HG02870 (cell line): Measurements from ENCODE around the gene STK32C.

Experiments
- ATAC-seq: cut with Tn5 transposase; IDR thresholded peaks from one replicate; pipeline ENCODE4 v1.9.1; 2021; ENCODE audit warnings: mild to moderate bottlenecking, moderate library complexity; ENCODE audit not compliant: unreplicated experiment

The STK32C gene

DNA sequence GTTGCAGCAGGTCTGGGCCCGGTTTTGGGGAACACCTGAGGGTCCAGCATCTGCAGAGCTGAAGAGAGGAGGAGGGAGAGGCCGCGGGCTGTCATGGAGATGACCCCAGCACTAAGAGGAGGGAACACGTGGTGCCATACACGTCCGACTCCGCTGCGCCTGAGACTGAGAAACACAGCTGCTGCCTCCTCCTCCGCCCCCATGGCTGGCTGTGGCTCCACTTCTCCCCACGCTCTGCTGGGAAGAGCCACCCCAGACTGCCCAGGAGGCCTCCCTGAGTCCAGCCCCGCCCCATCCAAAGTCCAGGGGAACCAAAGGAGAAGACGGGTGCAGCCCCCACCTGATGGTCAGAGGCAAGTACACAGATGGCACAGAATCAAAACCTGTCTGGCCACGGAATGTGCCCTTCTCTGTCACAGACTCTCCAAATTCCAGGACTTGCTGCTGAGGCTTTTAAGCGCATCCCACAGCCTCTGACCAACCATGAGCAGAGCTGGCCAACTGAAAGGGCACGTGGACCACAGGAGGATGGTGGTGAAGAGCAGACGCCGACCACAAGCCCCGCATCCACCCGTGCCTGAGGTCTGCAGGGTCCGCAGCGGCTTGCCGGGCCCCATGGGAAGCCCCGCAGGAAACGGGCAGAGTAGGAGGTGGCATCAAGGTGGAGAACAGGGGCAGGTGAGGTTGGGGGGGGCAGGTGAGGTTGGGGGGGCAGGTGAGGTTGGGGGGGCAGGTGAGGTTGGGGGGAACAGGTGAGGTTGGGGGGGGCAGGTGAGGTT lies 24.0 kb downstream of the STK32C start:
- no peak for ATAC-seq

DNA sequence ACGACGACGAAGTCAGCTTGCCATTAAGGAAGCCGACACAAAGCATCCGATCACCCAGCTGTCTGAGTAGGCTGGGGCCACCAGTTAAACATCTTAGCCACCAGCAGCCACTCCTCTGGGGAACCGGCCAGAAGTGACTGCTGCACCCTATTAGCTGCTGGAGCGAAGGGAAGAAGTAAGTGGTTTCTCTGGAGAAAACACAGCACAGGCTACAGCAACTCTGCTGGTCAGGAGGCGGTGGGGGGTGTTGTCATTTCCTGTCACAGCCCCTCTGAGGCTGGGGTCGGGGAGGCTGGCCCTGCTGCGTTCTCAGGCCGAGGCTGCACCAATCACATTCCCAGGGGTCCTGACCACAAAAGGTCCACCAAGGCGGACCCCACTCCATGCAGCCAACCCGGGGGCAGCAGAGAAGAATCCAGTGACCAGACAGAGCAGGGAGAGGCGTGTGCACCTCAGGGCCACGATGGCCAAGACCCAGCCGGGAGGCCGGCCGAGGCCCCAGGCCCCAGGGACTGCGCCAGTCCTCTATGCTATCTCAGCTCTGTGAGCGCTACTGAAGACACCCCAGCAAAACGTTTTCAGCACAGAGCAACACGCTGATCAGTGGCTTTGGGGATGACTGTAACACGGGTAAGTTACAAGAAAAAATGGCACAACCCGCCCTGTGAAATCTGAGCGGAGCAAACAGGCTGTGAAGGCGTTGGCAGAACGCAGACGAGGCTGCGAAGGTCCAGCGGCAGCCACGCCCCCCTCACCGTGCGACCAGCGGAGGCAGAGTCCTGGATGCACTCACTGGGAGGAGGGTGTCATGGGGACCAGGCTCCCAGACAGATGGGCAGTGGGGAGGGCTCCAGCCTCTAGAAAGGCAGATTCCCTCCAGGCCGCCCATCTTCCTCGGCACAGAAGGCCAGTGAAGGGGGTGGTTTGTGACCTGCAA lies 24.8 kb downstream of the STK32C start:
- ATAC-seq = no peak

DNA sequence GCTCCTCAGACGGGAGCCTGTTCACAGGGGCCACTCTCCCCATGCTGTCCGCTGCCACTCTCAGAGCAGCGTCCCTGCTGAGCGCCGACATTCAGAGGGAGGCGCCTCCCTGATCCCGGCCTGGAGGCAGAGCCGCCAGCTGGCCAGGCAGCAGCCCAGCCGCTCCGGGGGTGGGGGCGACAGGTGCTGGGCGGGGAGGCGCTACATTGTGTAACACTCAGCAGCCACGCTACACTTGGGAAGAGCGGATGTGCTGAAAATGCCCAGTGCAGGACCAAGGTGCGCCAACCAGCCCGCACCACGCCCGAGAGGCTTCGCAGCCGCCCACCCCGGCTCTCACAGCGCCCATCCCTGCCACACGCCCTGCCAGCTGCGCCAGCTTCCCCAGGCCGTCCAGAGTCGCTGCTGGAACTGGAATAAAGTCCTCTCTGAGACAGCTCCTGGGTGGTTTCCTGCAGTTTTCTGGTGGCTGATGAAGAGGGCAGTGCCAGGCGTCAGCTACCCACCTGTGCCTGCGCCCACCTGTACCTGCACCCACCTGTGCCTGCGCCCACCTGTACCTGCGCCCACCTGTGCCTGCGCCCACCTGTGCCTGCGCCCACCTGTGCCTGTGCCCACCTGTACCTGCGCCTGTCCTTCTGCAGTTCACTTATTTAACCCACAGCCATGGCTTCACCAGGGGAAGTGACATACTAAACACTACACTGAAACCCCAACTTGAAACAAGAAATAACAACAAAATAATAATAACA lies 25.7 kb downstream of the STK32C start:
- no peak for ATAC-seq

DNA sequence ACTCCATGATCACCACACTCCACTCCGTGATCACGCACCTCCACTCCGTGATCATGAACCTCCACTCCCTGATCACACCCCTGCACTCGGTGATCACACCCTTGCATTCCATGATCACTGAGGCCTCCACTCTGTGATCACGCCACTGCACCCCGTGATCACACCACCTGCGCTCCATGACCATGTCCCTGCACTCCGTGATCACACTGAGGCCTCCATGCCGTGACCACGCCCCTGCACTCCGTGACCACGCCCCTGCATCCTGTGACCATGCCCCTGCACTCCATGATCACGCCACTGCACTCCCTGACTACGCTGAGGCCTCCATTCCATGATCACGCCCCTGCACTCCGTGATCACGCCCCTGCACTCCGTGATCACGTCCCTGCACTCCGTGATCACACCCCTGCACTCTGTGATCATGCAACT lies 27.1 kb downstream of the STK32C start:
- no peak for ATAC-seq

DNA sequence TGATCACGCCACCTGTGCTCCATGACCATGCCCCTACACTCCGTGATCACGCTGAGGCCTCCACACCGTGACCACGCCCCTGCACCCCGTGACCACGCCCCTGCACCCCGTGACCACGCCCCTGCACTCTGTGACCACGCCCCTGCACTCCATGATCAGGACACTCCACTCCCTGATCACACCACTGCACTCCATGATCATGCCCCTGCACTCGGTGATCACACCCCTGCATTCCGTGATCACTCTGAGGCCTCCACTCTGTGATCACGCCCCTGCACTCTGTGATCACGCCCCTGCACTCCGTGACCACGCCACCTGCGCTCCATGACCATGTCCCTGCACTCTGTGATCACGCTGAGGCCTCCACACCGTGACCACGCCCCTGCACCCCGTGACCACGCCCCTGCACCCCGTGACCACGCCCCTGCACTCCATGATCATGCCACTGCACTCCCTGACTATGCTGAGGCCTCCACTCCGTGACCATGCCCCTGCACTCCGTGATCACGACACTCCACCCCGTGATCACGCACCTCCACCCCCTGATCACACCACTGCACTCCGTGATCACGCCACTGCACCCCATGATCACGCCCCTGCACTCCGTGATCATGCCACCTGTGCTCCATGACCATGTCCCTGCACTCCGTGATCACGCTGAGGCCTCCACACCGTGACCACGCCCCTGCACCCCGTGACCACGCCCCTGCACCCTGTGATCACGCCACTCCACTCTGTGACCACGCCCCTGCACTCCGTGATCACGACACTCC lies 27.7 kb downstream of the STK32C start:
- ATAC-seq = no peak

DNA sequence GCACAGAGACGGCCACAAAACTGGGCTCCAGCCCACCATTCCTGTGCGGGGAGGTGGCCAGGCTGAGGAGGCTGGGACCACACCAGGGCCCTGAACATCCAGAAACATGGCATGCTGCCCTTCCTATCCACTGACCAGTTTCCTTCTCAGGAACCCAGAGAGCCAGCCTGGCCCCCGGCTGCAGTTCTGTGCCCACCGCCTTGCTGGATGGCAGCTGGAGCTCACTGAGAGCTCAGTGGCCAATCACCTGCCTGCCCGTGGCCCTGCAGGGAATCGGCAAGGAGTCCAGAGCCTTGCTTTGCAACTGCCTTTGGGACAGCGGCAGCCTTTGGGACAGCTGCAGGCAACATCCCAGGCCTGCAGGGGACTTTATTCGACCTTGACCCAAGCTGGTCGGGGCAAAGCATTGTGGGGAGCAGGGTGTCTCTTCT lies 30.4 kb downstream of the STK32C start:
- ATAC-seq = no peak

DNA sequence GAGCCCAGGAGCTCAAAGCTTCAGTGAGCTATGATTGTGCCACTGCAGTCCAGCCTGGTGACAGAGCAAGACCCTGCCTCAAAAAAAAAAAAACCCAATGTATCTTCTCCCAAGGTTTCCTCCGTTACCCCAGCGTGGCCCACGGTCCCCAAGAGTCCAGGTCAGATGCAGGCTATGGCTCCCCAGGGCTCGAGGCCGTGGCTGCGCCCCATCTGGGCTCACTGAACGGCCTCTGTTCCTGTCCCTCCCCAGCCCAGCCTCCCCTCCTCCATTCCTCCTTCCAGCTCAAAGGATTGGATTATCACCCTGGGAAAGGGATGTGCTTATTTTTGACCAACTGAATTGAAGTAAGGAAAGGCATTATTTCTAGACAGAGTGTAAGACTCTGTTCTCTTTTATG lies 31.0 kb downstream of the STK32C start:
- no peak for ATAC-seq

DNA sequence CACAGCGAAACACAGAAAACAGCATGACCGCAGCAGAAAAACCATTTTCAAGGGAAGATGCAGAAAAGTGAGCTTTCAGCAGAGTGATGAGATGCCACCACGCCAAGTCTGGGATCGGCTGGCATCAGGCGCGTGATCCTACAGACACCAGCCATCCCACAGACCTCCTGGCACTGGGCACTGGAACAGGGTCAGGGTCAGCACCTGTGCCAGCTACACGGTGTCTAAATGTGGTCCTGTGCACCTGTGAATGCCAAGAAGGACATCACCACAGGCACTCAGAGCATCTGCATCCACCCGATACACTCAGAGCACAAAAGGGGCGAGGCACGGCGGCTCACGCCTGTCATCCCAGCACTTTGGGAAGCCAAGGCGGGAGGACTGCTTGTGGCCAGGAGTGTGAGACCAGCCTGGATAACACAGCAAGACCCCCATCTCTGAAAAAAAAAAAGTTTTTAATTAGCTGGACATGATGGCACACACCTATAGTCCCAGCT lies 31.5 kb downstream of the STK32C start:
- no peak for ATAC-seq

DNA sequence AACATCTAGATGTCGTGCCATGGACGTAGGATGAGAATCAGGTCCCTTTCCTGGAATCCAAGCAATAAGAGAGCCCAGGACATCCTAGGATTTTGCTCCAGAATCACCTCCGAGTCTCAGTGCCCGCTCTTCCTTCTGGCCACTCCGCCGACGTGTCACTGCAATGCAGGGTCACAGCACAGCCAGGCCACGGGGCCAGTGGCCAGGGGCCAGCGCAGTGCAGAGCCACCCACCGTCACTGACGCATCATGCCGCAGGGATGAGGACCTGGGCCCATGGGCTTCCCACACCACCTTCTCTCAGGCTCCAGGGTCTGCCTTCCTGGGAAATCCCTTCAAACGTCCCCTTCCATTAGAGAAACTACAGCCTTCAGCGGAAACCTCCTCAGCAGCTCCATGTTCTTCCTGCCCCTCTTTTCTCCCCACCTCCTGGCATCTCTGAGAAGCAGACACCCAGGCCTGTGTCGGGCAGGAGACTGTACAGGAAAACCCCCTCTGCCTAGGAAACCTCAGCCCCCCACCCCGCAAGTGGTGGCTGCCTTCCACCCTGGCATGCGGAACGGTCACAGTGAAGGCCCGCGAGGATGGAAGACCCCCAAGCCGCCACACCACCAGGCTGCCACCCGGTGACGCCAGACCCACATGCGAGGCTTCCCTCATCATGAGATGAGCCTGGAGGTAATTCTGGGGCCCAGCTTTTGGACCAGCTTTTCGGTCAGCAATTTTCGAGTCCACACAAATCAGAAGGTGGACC lies 32.1 kb downstream of the STK32C start:
- ATAC-seq = no peak

DNA sequence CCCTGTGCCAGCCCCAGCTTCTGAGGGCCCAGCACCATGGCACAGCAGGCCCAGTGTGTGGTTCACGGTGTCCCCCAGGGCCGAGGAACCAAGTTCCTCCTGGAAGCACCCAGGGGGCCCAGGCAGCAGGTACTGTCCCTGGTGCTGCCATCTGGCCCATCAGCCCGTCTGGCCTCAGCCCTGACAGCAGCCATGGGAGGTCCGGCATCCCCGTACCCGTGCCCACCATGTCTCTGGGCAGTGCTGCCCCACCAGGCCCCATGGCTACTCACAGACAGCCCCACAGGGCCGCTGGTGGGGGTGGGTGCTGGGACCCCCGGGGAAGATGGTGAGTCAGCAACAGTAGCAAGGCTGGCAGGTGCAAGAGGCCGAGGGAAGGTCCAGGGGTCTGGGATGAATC lies 32.8 kb downstream of the STK32C start:
- ATAC-seq = no peak

DNA sequence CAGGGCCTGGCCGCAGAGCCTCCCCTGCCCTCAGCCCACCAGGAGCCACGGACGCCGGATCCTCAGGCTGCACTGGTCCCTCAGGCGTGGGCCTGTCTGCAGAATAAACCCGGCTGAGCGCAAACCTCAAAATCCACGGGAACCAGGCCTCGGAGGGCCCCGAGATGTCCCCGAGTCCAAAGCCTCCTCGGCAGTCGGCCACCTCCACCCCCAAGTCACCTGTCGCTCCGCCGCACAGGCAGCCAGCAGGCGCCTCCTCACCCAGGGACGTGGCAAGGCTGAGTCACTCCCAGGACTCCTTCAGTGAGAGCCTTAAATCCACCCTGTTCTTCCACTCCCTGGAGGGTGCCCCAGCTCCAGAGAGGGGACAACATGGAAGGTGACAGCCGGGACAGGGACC lies 33.2 kb downstream of the STK32C start:
- ATAC-seq = no peak

DNA sequence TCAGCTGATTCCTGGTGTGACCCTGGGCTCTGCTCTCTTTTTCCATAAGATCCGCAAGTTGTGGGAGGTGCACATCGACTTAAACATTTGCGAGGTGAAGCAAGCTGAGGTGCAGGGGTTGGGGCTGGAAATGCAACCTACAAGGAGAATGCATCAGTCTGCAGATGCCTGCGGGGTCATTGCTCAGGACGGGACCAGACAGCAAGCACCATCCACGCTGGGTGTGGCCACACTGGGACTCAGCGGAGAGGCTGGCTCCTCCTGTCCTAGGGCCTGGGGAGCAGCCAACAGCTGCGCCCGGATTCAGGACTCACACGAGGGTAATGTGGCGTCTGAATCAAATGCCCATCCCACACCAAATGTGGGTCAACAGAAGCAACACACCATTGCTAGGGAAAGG lies 33.8 kb downstream of the STK32C start:
- ATAC-seq = no peak

DNA sequence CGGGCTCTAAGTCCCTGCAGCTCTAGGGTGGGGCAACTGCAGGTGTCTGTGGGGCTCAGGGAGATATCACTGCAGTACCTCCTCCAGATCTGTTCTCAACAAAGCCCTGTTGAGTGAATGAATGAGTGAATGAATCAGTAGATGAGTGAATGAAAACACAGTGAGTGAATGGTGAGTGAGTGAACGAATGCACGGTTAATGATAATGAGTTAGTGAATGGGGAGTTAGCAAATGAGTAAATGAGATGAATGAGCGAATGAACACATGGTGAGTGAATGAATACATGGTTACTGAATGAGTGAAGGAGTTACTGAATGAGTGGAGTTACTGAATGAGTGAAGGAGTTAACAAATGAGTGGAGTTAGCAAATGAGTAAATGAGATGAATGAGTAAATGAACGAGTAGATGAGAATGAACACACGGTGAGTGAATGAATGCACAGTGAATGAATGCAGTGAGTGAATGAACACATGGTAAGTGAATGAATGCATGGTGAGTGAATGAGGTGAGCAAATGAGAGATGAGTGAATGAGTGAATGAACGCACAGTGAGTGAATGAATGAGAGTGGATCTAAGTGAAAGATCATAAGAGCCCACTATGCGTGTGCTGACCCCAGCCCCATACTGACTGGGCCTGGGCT lies 34.3 kb downstream of the STK32C start:
- no peak for ATAC-seq

DNA sequence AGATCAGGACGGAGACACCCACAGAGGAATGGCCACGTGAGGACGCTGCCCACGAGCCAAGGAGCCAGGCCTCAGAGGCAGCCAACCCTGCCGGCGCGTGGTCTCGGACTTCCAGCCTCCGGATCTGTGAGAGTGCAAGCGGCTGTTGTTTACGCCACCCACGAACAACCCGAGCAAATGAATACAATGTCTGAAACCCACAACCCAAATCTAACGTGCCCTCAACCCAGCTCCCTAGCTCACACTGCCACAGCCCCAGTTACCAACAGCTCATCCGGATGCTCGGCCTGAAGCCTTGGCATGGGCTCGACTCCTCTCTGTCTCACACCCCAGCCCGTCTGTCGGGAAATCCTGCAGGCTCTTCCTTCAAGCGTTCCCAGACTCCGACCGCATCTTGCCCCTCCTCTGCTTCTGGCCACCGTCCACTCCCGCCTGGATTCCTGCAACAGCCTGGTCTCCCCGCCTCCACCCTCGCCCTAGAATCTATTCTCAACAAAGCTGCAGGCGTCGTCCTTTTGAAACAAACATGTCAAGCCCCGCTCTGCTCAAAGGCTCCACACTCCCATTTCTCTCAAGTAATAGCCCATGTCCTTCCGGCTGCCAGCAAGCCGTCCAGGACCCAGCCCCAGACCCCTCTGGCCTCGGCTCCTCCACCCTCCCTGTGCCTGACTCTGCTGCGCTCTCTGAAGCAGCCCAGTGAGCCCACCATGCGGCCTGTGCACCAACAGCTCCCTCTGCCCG lies 35.3 kb downstream of the STK32C start:
- no peak for ATAC-seq

DNA sequence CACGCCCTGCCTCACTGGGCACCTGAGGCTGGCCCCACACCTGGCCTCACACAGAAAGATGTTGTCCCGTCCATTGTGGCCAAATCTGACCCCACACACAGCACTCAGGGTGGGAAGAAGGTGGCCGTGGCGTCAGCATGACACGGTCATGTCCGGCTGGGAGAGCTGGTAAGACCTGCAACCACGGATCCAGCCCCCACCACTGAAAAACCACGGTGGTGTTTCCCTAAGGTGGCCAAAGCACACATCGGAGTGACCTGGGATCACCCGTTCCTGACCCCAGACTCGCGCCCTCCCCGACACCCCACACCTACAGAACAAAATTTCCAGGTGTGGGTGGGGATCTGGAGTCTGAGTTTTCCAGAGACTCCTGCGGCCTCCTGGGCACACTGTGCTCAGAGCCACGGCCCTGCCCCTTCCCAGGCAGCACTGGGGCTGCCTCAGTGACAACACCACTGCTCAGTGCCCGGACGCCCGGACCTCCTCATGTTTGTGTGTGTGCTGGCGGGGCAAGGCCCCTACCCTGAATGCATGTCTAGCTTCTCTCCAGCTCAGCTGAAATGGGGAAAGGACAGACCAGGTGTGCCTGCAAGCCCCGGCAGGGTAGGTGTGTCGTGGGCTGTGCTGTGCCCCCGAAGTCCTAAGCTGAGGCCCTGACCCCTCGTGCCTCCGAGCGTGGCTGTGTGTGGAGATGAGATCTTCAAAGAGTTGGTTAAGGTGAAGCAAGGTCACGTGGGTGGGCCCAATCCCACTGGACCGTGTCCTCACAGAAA lies 36.1 kb downstream of the STK32C start:
- ATAC-seq = no peak

DNA sequence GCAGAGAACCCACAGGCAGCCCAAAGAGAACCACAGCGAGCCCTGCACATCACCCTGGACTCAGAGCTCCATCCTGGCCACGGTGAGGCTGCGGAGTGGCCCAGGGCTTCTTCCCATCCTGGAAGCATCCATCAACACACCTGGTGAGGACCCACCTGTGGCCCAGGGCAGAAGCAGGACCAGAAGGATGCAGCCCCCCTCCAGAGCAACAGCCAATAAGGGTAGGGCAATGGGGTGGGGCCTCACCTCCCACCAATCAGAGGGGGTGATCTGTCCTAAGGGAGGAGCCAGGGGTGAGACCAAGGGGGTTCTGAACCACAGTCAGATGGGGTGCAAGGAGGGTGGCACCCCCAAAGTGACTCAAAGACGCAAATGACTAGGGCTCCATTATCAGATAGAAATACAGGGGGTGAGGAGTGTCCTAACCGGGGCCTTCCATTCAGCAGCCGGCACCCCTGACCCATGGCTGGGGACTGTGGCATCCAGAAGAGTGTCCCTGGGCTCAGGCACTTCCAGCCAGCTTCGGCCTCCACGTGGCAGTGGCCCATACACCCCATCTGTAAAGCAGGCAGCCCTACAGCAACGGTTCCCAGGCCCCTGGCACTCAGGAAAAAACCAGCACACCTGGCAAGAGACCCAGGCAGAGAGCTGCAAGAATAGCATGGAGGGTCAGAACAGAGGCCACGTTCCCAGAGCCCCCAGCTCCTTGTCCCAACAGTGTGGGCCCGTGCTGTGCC lies 36.9 kb downstream of the STK32C start:
- ATAC-seq = no peak

DNA sequence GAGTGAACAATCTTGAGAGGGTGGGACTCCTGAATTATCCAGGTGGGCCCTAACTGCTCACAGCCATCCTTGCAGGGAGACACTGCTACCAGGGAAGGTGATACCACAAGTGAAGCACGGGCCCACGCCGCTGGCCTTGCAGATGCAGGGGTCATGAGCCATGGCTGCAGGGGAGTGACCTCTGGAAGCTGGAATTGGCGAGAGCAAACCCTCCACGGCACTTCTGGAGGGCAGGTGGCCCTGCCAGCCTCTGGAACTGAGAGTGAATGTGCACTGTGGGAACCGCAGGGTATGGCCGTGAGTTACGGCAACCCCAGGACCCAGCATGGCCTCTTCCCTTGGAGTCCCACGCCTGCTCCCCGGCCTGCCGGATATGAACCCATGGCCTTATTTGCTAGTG lies 37.5 kb downstream of the STK32C start:
- ATAC-seq = no peak
